ENCODE results near the gene MYO1B.

The MYO1B gene

DNA sequence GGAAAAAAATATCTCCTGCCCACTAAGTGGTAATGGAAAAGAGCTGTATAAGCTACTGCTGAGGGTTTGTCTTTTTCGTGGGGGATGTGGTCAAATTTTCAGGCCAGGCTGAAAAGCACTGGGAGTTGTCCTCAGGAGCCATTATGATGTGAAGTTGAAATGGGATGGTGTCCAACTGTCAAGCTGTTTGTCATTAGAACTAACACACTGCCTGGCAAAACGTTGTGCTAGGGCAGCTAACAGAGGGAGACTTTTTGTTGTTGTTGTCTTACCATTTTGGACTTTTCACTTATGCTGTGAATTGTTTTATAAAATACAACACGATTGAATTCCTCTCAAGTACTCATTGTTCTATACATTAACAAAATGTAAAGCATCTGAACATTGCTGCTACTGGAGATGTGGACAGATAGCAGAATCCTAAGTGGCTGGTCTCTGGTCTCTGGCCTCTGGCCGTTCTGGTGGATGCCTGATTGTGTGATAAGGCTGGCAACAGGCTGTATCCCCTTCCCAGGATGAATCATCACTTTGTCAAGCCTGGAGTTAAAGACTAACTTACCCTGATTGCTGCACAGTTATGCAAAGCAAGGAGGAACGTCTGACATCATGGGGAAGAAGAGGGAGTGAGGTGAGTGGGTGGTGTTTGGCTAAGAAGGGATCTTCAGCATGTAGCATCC is 2.3 kb downstream of the MYO1B start:
- H3K9me3 ChIP-seq (ENCODE audit: control insufficient read depth in 1 of 2, low read length in 2 of 2): peaks cover 0 to 5% of the 10 kb centered on the region in 2 donors
- H3K27me3 ChIP-seq (ENCODE audit: low read depth, low read length): no peaks in the 10 kb centered on the region
- no peaks in the 10 kb centered on the region for H3K4me1 ChIP-seq (ENCODE audit: control insufficient read depth in 1 of 2, insufficient read depth in 2 of 2, low read length in 2 of 2)
- H3K27ac ChIP-seq (ENCODE audit: low read length): peak overlapping the region; percentile 56
- no peaks in the 10 kb centered on the region for H3K36me3 ChIP-seq (ENCODE audit: control insufficient read depth in 1 of 2, insufficient read depth in 2 of 2, low read length in 2 of 2)
- H3K4me3 ChIP-seq (ENCODE audit: low read depth in 1 of 2, low read length in 2 of 2): no peak overlapping the region

DNA sequence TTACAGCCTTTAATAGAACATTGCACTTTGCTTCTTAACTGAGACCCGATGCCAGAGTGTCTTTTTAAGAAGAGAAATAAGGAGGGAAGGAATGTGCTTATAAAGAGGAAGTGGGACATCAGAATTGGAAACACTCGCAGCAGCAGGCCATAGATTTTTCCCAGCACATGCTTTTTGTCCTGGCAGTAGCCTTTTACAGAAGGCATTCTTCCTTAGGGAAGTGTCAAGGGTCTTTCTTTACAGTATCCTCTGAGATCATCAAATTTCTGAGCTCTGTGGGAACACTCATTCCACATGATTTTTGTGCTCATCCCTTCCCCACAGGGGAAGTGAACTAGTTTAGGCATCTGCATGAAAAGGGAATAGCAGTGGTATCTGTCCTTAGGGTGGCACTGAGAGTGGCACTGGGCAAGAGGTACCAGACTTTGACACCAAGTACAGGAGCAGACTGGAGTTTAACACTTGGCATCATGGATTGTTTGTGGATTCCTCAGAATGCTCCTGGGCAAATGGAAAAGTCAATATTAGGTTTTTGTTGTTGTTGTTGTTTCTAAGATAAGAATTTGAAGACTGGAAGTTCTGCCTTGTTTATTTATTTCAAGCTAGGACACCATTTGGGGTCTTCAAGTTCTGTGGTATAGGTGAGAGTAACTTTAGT is 4.1 kb downstream of the MYO1B start:
- Histone ChIP-seq H3K27me3 (ENCODE audit: low read depth, low read length) (no peaks in the 10 kb centered on the region), H3K4me1 (ENCODE audit: control insufficient read depth in 1 of 2, insufficient read depth in 2 of 2, low read length in 2 of 2) (no peaks in the 10 kb centered on the region), H3K4me3 (ENCODE audit: low read depth in 1 of 2, low read length in 2 of 2) (no peak overlapping the region), H3K9me3 (ENCODE audit: control insufficient read depth in 1 of 2, low read length in 2 of 2) (no peaks in the 10 kb centered on the region), H3K36me3 (ENCODE audit: control insufficient read depth in 1 of 2, insufficient read depth in 2 of 2, low read length in 2 of 2) (no peaks in the 10 kb centered on the region), H3K27ac (ENCODE audit: low read length) (peak overlapping the region; percentile 9)

- Histone ChIP-seq H3K4me1 (ENCODE audit: control insufficient read depth in 1 of 2, insufficient read depth in 2 of 2, low read length in 2 of 2) (no peaks in the 10 kb centered on the region), H3K36me3 (ENCODE audit: control insufficient read depth in 1 of 2, insufficient read depth in 2 of 2, low read length in 2 of 2) (no peaks in the 10 kb centered on the region), H3K4me3 (ENCODE audit: low read depth in 1 of 2, low read length in 2 of 2) (no peak overlapping the region), H3K27ac (ENCODE audit: low read length) (no peak overlapping the region), H3K27me3 (ENCODE audit: low read depth, low read length) (no peaks in the 10 kb centered on the region), H3K9me3 (ENCODE audit: control insufficient read depth in 1 of 2, low read length in 2 of 2) (no peaks in the 10 kb centered on the region)
Measured at GRCh38 chr2:191250400-191250799, 5.2 kb downstream of the MYO1B start.

DNA sequence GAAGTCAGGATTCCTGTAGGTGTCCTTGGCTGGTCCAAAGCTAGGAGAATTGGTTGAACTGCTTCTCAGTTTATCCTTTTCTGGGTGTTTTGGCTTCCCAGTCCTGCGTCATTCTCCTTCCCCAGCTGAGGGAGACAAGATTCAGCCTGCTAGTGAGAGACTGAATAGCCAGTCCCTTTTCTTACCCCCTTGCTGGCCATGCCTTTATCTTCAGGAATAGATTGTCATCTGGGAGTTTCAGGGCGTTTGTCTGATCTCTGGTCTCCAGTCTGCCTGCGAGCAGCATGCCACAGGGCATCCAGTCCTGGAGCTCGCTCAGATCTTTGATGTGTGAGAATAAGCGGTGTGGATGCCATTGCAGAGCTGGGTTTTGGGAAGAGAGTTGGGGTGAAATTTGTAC is 5.8 kb downstream of the MYO1B start:
- no peak overlapping the region for H3K27ac ChIP-seq (ENCODE audit: low read length)
- H3K4me3 ChIP-seq (ENCODE audit: low read depth in 1 of 2, low read length in 2 of 2): no peak overlapping the region
- H3K36me3 ChIP-seq (ENCODE audit: control insufficient read depth in 1 of 2, insufficient read depth in 2 of 2, low read length in 2 of 2): no peaks in the 10 kb centered on the region
- no peaks in the 10 kb centered on the region for H3K9me3 ChIP-seq (ENCODE audit: control insufficient read depth in 1 of 2, low read length in 2 of 2)
- H3K4me1 ChIP-seq (ENCODE audit: control insufficient read depth in 1 of 2, insufficient read depth in 2 of 2, low read length in 2 of 2): no peaks in the 10 kb centered on the region
- H3K27me3 ChIP-seq (ENCODE audit: low read depth, low read length): no peaks in the 10 kb centered on the region

DNA sequence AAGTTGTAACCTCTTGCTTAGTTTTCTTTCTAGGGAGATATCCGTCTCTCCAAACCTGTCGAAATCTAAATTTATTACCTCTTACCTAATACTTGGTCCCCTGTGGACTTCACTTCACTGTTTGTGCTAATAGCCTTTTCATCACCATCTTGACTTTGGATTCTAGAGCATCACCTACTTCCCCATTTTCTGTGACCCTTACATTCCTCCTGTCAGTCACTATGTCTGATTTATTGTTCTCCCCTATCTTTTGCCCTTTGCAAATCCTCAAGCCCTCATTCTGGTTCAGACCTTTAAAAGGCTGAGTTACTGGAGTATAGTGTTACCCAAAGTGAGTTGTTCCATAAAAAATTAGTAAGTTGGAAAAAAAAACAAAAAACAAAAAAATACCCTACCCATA is 7.5 kb downstream of the MYO1B start:
- no peaks in the 10 kb centered on the region for H3K4me1 ChIP-seq (ENCODE audit: control insufficient read depth in 1 of 2, insufficient read depth in 2 of 2, low read length in 2 of 2)
- H3K27me3 ChIP-seq (ENCODE audit: low read depth, low read length): no peaks in the 10 kb centered on the region

GRCh38 chr2:191253476-191253875 is 8.3 kb downstream of the MYO1B start:
- no peaks in the 10 kb centered on the region for H3K4me1 ChIP-seq (ENCODE audit: control insufficient read depth in 1 of 2, insufficient read depth in 2 of 2, low read length in 2 of 2)
- H3K36me3 ChIP-seq (ENCODE audit: control insufficient read depth in 1 of 2, insufficient read depth in 2 of 2, low read length in 2 of 2): no peaks in the 10 kb centered on the region
- no peak overlapping the region for H3K27ac ChIP-seq (ENCODE audit: low read length)
- no peaks in the 10 kb centered on the region for H3K9me3 ChIP-seq (ENCODE audit: control insufficient read depth in 1 of 2, low read length in 2 of 2)
- H3K4me3 ChIP-seq (ENCODE audit: low read depth in 1 of 2, low read length in 2 of 2): no peak overlapping the region
- no peaks in the 10 kb centered on the region for H3K27me3 ChIP-seq (ENCODE audit: low read depth, low read length)

More for the DNA sequence above, 7.5 kb downstream of the MYO1B start:
- Histone ChIP-seq H3K27ac (ENCODE audit: low read length) (no peak overlapping the region), H3K4me3 (ENCODE audit: low read depth in 1 of 2, low read length in 2 of 2) (no peak overlapping the region), H3K36me3 (ENCODE audit: control insufficient read depth in 1 of 2, insufficient read depth in 2 of 2, low read length in 2 of 2) (no peaks in the 10 kb centered on the region), H3K9me3 (ENCODE audit: control insufficient read depth in 1 of 2, low read length in 2 of 2) (no peaks in the 10 kb centered on the region)

- Histone ChIP-seq H3K36me3 (ENCODE audit: control insufficient read depth in 1 of 2, insufficient read depth in 2 of 2, low read length in 2 of 2) (no peaks in the 10 kb centered on the region), H3K9me3 (ENCODE audit: control insufficient read depth in 1 of 2, low read length in 2 of 2) (no peaks in the 10 kb centered on the region), H3K4me1 (ENCODE audit: control insufficient read depth in 1 of 2, insufficient read depth in 2 of 2, low read length in 2 of 2) (no peaks in the 10 kb centered on the region), H3K4me3 (ENCODE audit: low read depth in 1 of 2, low read length in 2 of 2) (no peak overlapping the region), H3K27ac (ENCODE audit: low read length) (no peak overlapping the region), H3K27me3 (ENCODE audit: low read depth, low read length) (no peaks in the 10 kb centered on the region)
Measured at GRCh38 chr2:191255271-191255670, 10.1 kb downstream of the MYO1B start.

GRCh38 chr2:191255756-191256312 is 10.6 kb downstream of the MYO1B start:
- Histone ChIP-seq H3K9me3 (ENCODE audit: control insufficient read depth in 1 of 2, low read length in 2 of 2) (no peaks in the 10 kb centered on the region), H3K36me3 (ENCODE audit: control insufficient read depth in 1 of 2, insufficient read depth in 2 of 2, low read length in 2 of 2) (no peaks in the 10 kb centered on the region), H3K27me3 (ENCODE audit: low read depth, low read length) (no peaks in the 10 kb centered on the region), H3K27ac (ENCODE audit: low read length) (no peak overlapping the region), H3K4me1 (ENCODE audit: control insufficient read depth in 1 of 2, insufficient read depth in 2 of 2, low read length in 2 of 2) (no peaks in the 10 kb centered on the region), H3K4me3 (ENCODE audit: low read depth in 1 of 2, low read length in 2 of 2) (no peak overlapping the region)

- Histone ChIP-seq H3K4me1 (ENCODE audit: control insufficient read depth in 1 of 2, insufficient read depth in 2 of 2, low read length in 2 of 2) (no peaks in the 10 kb centered on the region), H3K27me3 (ENCODE audit: low read depth, low read length) (no peaks in the 10 kb centered on the region), H3K4me3 (ENCODE audit: low read depth in 1 of 2, low read length in 2 of 2) (no peak overlapping the region), H3K9me3 (ENCODE audit: control insufficient read depth in 1 of 2, low read length in 2 of 2) (no peaks in the 10 kb centered on the region), H3K27ac (ENCODE audit: low read length) (no peak overlapping the region), H3K36me3 (ENCODE audit: control insufficient read depth in 1 of 2, insufficient read depth in 2 of 2, low read length in 2 of 2) (no peaks in the 10 kb centered on the region)
Measured at GRCh38 chr2:191257934-191258333, 12.7 kb downstream of the MYO1B start.

- H3K4me1 ChIP-seq (ENCODE audit: control insufficient read depth in 1 of 2, insufficient read depth in 2 of 2, low read length in 2 of 2): no peaks in the 10 kb centered on the region
- no peak overlapping the region for H3K4me3 ChIP-seq (ENCODE audit: low read depth in 1 of 2, low read length in 2 of 2)
- no peak overlapping the region for H3K27ac ChIP-seq (ENCODE audit: low read length)
- H3K36me3 ChIP-seq (ENCODE audit: control insufficient read depth in 1 of 2, insufficient read depth in 2 of 2, low read length in 2 of 2): no peaks in the 10 kb centered on the region
- no peaks in the 10 kb centered on the region for H3K27me3 ChIP-seq (ENCODE audit: low read depth, low read length)
- no peaks in the 10 kb centered on the region for H3K9me3 ChIP-seq (ENCODE audit: control insufficient read depth in 1 of 2, low read length in 2 of 2)
Measured at GRCh38 chr2:191258996-191259395, 13.8 kb downstream of the MYO1B start.

- Histone ChIP-seq H3K4me3 (ENCODE audit: low read depth in 1 of 2, low read length in 2 of 2) (no peak overlapping the region), H3K36me3 (ENCODE audit: control insufficient read depth in 1 of 2, insufficient read depth in 2 of 2, low read length in 2 of 2) (no peaks in the 10 kb centered on the region), H3K4me1 (ENCODE audit: control insufficient read depth in 1 of 2, insufficient read depth in 2 of 2, low read length in 2 of 2) (no peaks in the 10 kb centered on the region), H3K27me3 (ENCODE audit: low read depth, low read length) (no peaks in the 10 kb centered on the region), H3K27ac (ENCODE audit: low read length) (no peak overlapping the region), H3K9me3 (ENCODE audit: control insufficient read depth in 1 of 2, low read length in 2 of 2) (no peaks in the 10 kb centered on the region)
Measured at GRCh38 chr2:191262436-191262835, 17.2 kb downstream of the MYO1B start.

Data from muscle layer of duodenum (tissue), 2 donors.